Measurements from ENCODE around the gene CISD1.

Gene CISD1

GRCh38 chr10:58258977-58259692 lies 9.8 kb upstream of the CISD1 start:
- no peak for TF ChIP-seq CTCF (IDR thresholded peaks at IDR 0.05; ENCODE audit: low read depth, low read length)
- DNase-seq (ENCODE audit: extremely low read depth, low read depth): no peak

GRCh38 chr10:58260334-58260733 lies 8.6 kb upstream of the CISD1 start:
- no peak for DNase-seq (ENCODE audit: extremely low read depth, low read depth)
- no peak for TF ChIP-seq CTCF (IDR thresholded peaks at IDR 0.05; ENCODE audit: low read depth, low read length)

GRCh38 chr10:58262766-58263165 lies 6.2 kb upstream of the CISD1 start:
- no peak for DNase-seq (ENCODE audit: extremely low read depth, low read depth)
- TF ChIP-seq CTCF (IDR thresholded peaks at IDR 0.05; ENCODE audit: low read depth, low read length): no peak

- TF ChIP-seq CTCF (IDR thresholded peaks at IDR 0.05; ENCODE audit: low read depth, low read length): no peak
- no peak for DNase-seq (ENCODE audit: extremely low read depth, low read depth)
Observed at GRCh38 chr10:58264780-58265179, 4.2 kb upstream of the CISD1 start.

- TF ChIP-seq CTCF (IDR thresholded peaks at IDR 0.05; ENCODE audit: low read depth, low read length): no peak
- DNase-seq (ENCODE audit: extremely low read depth, low read depth): no peak
Observed at GRCh38 chr10:58265249-58265648, 3.7 kb upstream of the CISD1 start.

GRCh38 chr10:58266003-58266825 lies 2.7 kb upstream of the CISD1 start:
- TF ChIP-seq CTCF (IDR thresholded peaks at IDR 0.05; ENCODE audit: low read depth, low read length): no peak
- no peak for DNase-seq (ENCODE audit: extremely low read depth, low read depth)

All from AG09319 (cell line).